ENCODE results near the gene TMC5. TPM values are rescaled to one million over a fixed set of nuclear protein-coding genes. Genes with fewer than 3 reads are reported as not detected.

TMC5 gene
- total RNA-seq, 1 experiment from 2014 or later = 1.2 TPM

- no peaks in the 10 kb centered on the region for H3K27me3 ChIP-seq (ENCODE audit: insufficient read depth, low read length)
- H3K9me3 ChIP-seq (ENCODE audit: control insufficient read depth, low read depth, low read length) = no peaks in the 10 kb centered on the region
- H3K79me1 ChIP-seq (ENCODE audit: insufficient read depth, low read depth, low read length, poor library complexity, severe bottlenecking) = no peaks in the 10 kb centered on the region
- H4K8ac ChIP-seq (replicated peaks; ENCODE audit: insufficient read length, low read depth, low read length) = no peak overlapping the region
- DNase-seq = no peak
- no peaks in the 10 kb centered on the region for H3K36me3 Mint-ChIP-seq (ENCODE audit: insufficient read depth in 1 of 3, low read depth in 3 of 3)
- no peak overlapping the region for H2AFZ ChIP-seq (ENCODE audit: low read length)
- no peaks in the 10 kb centered on the region; the same call in 1 of the 2 replicates for H3K27me3 Mint-ChIP-seq (ENCODE audit: low read depth)
- no peaks in the 10 kb centered on the region for H3K9me3 Mint-ChIP-seq
- no peak overlapping the region for H2AK5ac ChIP-seq (ENCODE audit: insufficient read length, low read length)
- H2BK120ac ChIP-seq (ENCODE audit: low read depth, low read length, poor library complexity, severe bottlenecking) = no peak overlapping the region
- H3K23ac ChIP-seq (ENCODE audit: insufficient read length, low read depth, low read length) = no peak overlapping the region
- H4K91ac ChIP-seq (ENCODE audit: insufficient read length, low read depth, low read length) = no peak overlapping the region
- TF ChIP-seq CTCF (conservative IDR thresholded peaks at IDR 0.05) = no peak
- no peak overlapping the region for H4K5ac ChIP-seq (ENCODE audit: insufficient read length, low read depth, low read length)
- WGBS (ENCODE audit: extremely low coverage, insufficient read length, low lambda C conversion rate) = no CpG with 5 or more reads among the region's 2 CpGs
- H3K79me2 ChIP-seq (ENCODE audit: insufficient read depth, low read length) = no peaks in the 10 kb centered on the region
- H3K4me3 Mint-ChIP-seq = no peak overlapping the region
- H2BK5ac ChIP-seq (ENCODE audit: insufficient read length, low read length) = no peak overlapping the region
- H3K27ac ChIP-seq (ENCODE audit: insufficient read length, low read depth, low read length) = no peak overlapping the region
- H3K4me1 Mint-ChIP-seq = no peaks in the 10 kb centered on the region
- no peak overlapping the region for H3K4me2 ChIP-seq (ENCODE audit: insufficient read depth, insufficient read length, low read length)
- H2BK20ac ChIP-seq (ENCODE audit: low read depth, low read length, poor library complexity, severe bottlenecking) = no peak overlapping the region
- no peak overlapping the region for H3K27ac Mint-ChIP-seq
- no peak overlapping the region for H3K9ac ChIP-seq (ENCODE audit: extremely low read depth, insufficient read length, low read length)
- no peak overlapping the region for H2BK15ac ChIP-seq (ENCODE audit: low read depth, low read length)
- no peak overlapping the region for H3T11ph ChIP-seq (ENCODE audit: low read length)
- H3K4ac ChIP-seq (ENCODE audit: low read depth, low read length) = no peak overlapping the region
- H4K20me1 ChIP-seq (ENCODE audit: control insufficient read depth, insufficient read depth, insufficient read length) = no peaks in the 10 kb centered on the region
- no peak overlapping the region for H2BK12ac ChIP-seq (ENCODE audit: insufficient read length, low read depth, low read length)
- no peaks in the 10 kb centered on the region for H3K23me2 ChIP-seq (ENCODE audit: insufficient read length, low read depth, low read length, poor library complexity, severe bottlenecking)
- no peak overlapping the region for H3K56ac ChIP-seq (ENCODE audit: insufficient read length, low read depth, low read length)
- H3K4me1 ChIP-seq (ENCODE audit: insufficient read depth, low read length) = no peaks in the 10 kb centered on the region
- no peak overlapping the region for H3K18ac ChIP-seq (ENCODE audit: insufficient read length, low read depth, low read length)
- H3K14ac ChIP-seq (ENCODE audit: insufficient read depth, low read length) = no peak overlapping the region
These were observed 37.8 kb upstream of the TMC5 start for GRCh38 chr16:19379838-19380237.
